Trophoblast cell (in vitro differentiated cells and primary cell): ENCODE data around the gene TTC28.
"Not testable (repeated sequence)": the region's sequence is repeated elsewhere in the genome, so short reads cannot be mapped to it uniquely, and the experiment has no call there.

Experiments used
- DNase-seq, 2 donors: peaks; one replicate each; pipeline ENCODE4 v3.0.0-alpha.2; 2016
- H2AFZ ChIP-seq: 2 replicates; pipeline ENCODE4 v1.6.1; 2013; ENCODE audit warnings: low read length, moderate library complexity, mild to moderate bottlenecking; ENCODE audit not compliant: insufficient read depth, poor library complexity
- H2AK5ac ChIP-seq: 2 replicates; pipeline ENCODE4 v1.6.1; 2013; ENCODE audit warnings: mild to moderate bottlenecking, low read length
- H2BK120ac ChIP-seq: 2 replicates; pipeline ENCODE4 v1.6.1; 2013; ENCODE audit warnings: low read length, mild to moderate bottlenecking, moderate library complexity; ENCODE audit not compliant: insufficient read depth, poor library complexity
- H2BK12ac ChIP-seq: 2 replicates; pipeline ENCODE4 v1.6.1; 2013; ENCODE audit warnings: mild to moderate bottlenecking, low read length, moderate library complexity
- H2BK5ac ChIP-seq: 2 replicates; pipeline ENCODE4 v1.6.1; 2013; ENCODE audit warnings: low read length, low read depth, moderate library complexity, mild to moderate bottlenecking; ENCODE audit not compliant: poor library complexity
- H3K14ac ChIP-seq: 2 replicates; pipeline ENCODE4 v1.6.1; 2013; ENCODE audit warnings: mild to moderate bottlenecking, low read length
- H3K18ac ChIP-seq: 2 replicates; pipeline ENCODE4 v1.6.1; 2013; ENCODE audit warnings: mild to moderate bottlenecking, low read length
- H3K23ac ChIP-seq: 2 replicates; pipeline ENCODE4 v1.6.1; 2013; ENCODE audit warnings: low read length
- H3K27ac ChIP-seq: 2 replicates; pipeline ENCODE4 v1.5.1; 2013; ENCODE audit warnings: low read depth, mild to moderate bottlenecking, inconsistent platforms, low read length, moderate library complexity
- H3K27me3 ChIP-seq: 2 replicates; pipeline ENCODE4 v1.6.1; 2013; ENCODE audit warnings: inconsistent platforms, mild to moderate bottlenecking, low read length, moderate library complexity; ENCODE audit not compliant: insufficient read depth
- H3K36me3 ChIP-seq, 2 experiments: 1 replicate in 1 of 2; 2 replicates in 1 of 2; pipeline ENCODE4 v1.6.1; 2013; ENCODE audit warnings: low read length in 2 of 2, mild to moderate bottlenecking in 2 of 2, moderate library complexity in 1 of 2; ENCODE audit not compliant: insufficient read depth in 2 of 2, control insufficient read depth in 1 of 2
- H3K4ac ChIP-seq: 2 replicates; pipeline ENCODE4 v1.6.1; 2013; ENCODE audit warnings: low read depth, mild to moderate bottlenecking, low read length, moderate library complexity
- H3K4me1 ChIP-seq, 2 experiments: 1 replicate in 1 of 2; 2 replicates in 1 of 2; pipeline ENCODE4 v1.6.1; 2013; ENCODE audit warnings: low read length in 2 of 2, mild to moderate bottlenecking in 2 of 2, moderate library complexity in 1 of 2; ENCODE audit not compliant: insufficient read depth in 2 of 2, control insufficient read depth in 1 of 2
- H3K4me2 ChIP-seq: 2 replicates; pipeline ENCODE4 v1.6.1; 2013; ENCODE audit warnings: inconsistent platforms, mild to moderate bottlenecking, low read length, moderate library complexity
- H3K4me3 ChIP-seq: 2 replicates; pipeline ENCODE4 v1.5.1; 2013; ENCODE audit warnings: mild to moderate bottlenecking, low read depth, low read length, inconsistent platforms
- H3K79me1 ChIP-seq: one replicate; pipeline ENCODE4 v1.6.1; 2013; ENCODE audit warnings: low read length
- H3K79me2 ChIP-seq: 2 replicates; pipeline ENCODE4 v1.6.1; 2013; ENCODE audit warnings: low read length, mild to moderate bottlenecking; ENCODE audit not compliant: control insufficient read depth, insufficient read depth, poor library complexity
- H3K9ac ChIP-seq: 2 replicates; pipeline ENCODE4 v1.6.1; 2013; ENCODE audit warnings: mild to moderate bottlenecking, low read length
- H3K9me3 ChIP-seq: 2 replicates; pipeline ENCODE4 v1.6.1; 2013; ENCODE audit warnings: low read depth, mild to moderate bottlenecking, control low read depth, inconsistent platforms, low read length; ENCODE audit not compliant: insufficient read depth
- H4K12ac ChIP-seq: 2 replicates; pipeline ENCODE4 v1.6.1; 2013; ENCODE audit warnings: low read depth, mild to moderate bottlenecking, low read length, moderate library complexity
- H4K8ac ChIP-seq: 2 replicates; pipeline ENCODE4 v1.6.1; 2013; ENCODE audit warnings: low read depth, mild to moderate bottlenecking, low read length, moderate library complexity
- H4K91ac ChIP-seq: one replicate; pipeline ENCODE4 v1.6.1; 2013; ENCODE audit warnings: low read depth, mild to moderate bottlenecking, low read length, moderate library complexity
- WGBS: extraction: QIAGEN DNeasy Blood & Tissue Kit; methylation state at CpG from one replicate; pipeline ENCODE4 v1.1.7; 2013; ENCODE audit warnings: missing lambda C conversion rate; ENCODE audit not compliant: insufficient read length, insufficient coverage; ENCODE audit errors: extremely low coverage; 5-methylcytosine and 5-hydroxymethylcytosine counted together

The TTC28 gene

GRCh38 chr22:28466399-28466798 lies 213.2 kb downstream of the TTC28 start:
- WGBS = no CpG with 5 or more reads among the region's 4 CpGs

GRCh38 chr22:28465841-28466240 lies 213.8 kb downstream of the TTC28 start:
- Histone ChIP-seq H4K12ac (no peak overlapping the region), H3K14ac (no peak overlapping the region), H3K4me1 (no peaks in the 10 kb centered on the region), H2AFZ (no peak overlapping the region), H4K91ac (no peak overlapping the region), H3K79me2 (no peaks in the 10 kb centered on the region), H3K9ac (no peak overlapping the region), H3K27ac (no peak overlapping the region), H3K4me2 (no peak overlapping the region), H2BK12ac (no peak overlapping the region), H3K4me3 (no peak overlapping the region), H2AK5ac (no peak overlapping the region), H3K9me3 (no peaks in the 10 kb centered on the region), H3K36me3 (no peaks in the 10 kb centered on the region), H3K23ac (no peak overlapping the region), H2BK120ac (no peak overlapping the region), H3K18ac (no peak overlapping the region), H3K79me1 (no peaks in the 10 kb centered on the region), H4K8ac (no peak overlapping the region), H3K4ac (no peak overlapping the region), H2BK5ac (no peak overlapping the region), H3K27me3 (no peaks in the 10 kb centered on the region)
- no CpG with 5 or more reads among the region's 1 CpG for WGBS
- DNase-seq = no peak

More at GRCh38 chr22:28466399-28466798, 213.2 kb downstream of the TTC28 start:
- Histone ChIP-seq H3K4me3 (no peak overlapping the region), H2BK12ac (no peak overlapping the region), H3K9me3 (no peaks in the 10 kb centered on the region), H3K14ac (no peak overlapping the region), H3K4me1 (no peaks in the 10 kb centered on the region), H2BK120ac (no peak overlapping the region), H3K9ac (no peak overlapping the region), H2AK5ac (no peak overlapping the region), H3K27me3 (no peaks in the 10 kb centered on the region), H4K8ac (no peak overlapping the region), H3K27ac (no peak overlapping the region), H4K91ac (no peak overlapping the region), H3K79me2 (no peaks in the 10 kb centered on the region), H3K18ac (no peak overlapping the region), H3K36me3 (no peaks in the 10 kb centered on the region), H3K4me2 (no peak overlapping the region), H2BK5ac (no peak overlapping the region), H3K23ac (no peak overlapping the region), H3K4ac (no peak overlapping the region), H2AFZ (no peak overlapping the region), H3K79me1 (no peaks in the 10 kb centered on the region), H4K12ac (no peak overlapping the region)
- DNase-seq = no peak

GRCh38 chr22:28464127-28464526 lies 215.5 kb downstream of the TTC28 start:
- H3K9ac ChIP-seq = no peak overlapping the region
- H4K8ac ChIP-seq = no peak overlapping the region
- H2BK120ac ChIP-seq = no peak overlapping the region
- no peaks in the 10 kb centered on the region for H3K27me3 ChIP-seq
- H3K4me1 ChIP-seq = peaks cover 0 to 2% of the 10 kb centered on the region in 2 experiments
- H3K4me2 ChIP-seq = no peak overlapping the region
- no peak overlapping the region for H3K18ac ChIP-seq
- no peak overlapping the region for H3K4ac ChIP-seq
- no peak overlapping the region for H3K23ac ChIP-seq
- no peak overlapping the region for H2AFZ ChIP-seq
- H2BK12ac ChIP-seq = no peak overlapping the region
- no peak overlapping the region for H2BK5ac ChIP-seq
- no peak for DNase-seq
- H2AK5ac ChIP-seq = no peak overlapping the region
- H3K79me2 ChIP-seq = no peaks in the 10 kb centered on the region
- H3K9me3 ChIP-seq = no peaks in the 10 kb centered on the region
- H4K91ac ChIP-seq = no peak overlapping the region
- no peak overlapping the region for H4K12ac ChIP-seq
- no peaks in the 10 kb centered on the region for H3K36me3 ChIP-seq
- H3K14ac ChIP-seq = no peak overlapping the region
- no peak overlapping the region for H3K27ac ChIP-seq
- no peak overlapping the region for H3K4me3 ChIP-seq
- WGBS = no CpG with 5 or more reads among the region's 1 CpG
- H3K79me1 ChIP-seq = no peaks in the 10 kb centered on the region

- H3K4me3 ChIP-seq, H2BK5ac ChIP-seq, H3K36me3 ChIP-seq, H4K91ac ChIP-seq, H3K9me3 ChIP-seq, H3K18ac ChIP-seq, H3K14ac ChIP-seq, H3K4me2 ChIP-seq, H3K79me2 ChIP-seq, DNase-seq, H3K4me1 ChIP-seq, H4K12ac ChIP-seq, H3K9ac ChIP-seq, H2BK12ac ChIP-seq, H2AK5ac ChIP-seq, H3K23ac ChIP-seq, H3K4ac ChIP-seq, H4K8ac ChIP-seq, H2AFZ ChIP-seq, H3K27ac ChIP-seq, H3K27me3 ChIP-seq, H2BK120ac ChIP-seq, H3K79me1 ChIP-seq: not testable (repeated sequence)
- WGBS = no CpG with 5 or more reads among the region's 1 CpG
Measured at GRCh38 chr22:28463408-28463807, 216.2 kb downstream of the TTC28 start.
